ENCODE results near the gene TMEM63A.
A peak's percentile ranks its signal among the peaks of the same experiment; 100 is the strongest.

Gene TMEM63A

DNA sequence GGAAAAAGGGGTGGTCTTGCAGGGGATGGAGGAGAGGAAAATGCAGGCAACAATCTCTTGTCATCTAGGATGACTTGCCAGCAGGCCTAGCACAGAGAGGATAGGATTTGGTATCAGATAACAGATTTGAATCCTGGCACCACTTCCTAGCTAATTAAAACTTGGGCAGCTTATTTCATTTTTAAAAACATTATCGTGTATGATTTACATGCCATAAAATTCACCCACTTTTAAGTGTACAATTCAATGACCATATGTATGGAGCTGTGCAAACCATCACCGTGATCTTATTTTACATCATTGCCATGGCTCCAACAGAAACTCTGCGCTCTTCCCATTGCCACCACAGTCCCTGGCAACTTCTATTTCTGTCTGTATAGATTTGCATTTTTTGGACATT, 34.9 kb upstream of the TMEM63A start:
- TF ChIP-seq, protein P1, sequence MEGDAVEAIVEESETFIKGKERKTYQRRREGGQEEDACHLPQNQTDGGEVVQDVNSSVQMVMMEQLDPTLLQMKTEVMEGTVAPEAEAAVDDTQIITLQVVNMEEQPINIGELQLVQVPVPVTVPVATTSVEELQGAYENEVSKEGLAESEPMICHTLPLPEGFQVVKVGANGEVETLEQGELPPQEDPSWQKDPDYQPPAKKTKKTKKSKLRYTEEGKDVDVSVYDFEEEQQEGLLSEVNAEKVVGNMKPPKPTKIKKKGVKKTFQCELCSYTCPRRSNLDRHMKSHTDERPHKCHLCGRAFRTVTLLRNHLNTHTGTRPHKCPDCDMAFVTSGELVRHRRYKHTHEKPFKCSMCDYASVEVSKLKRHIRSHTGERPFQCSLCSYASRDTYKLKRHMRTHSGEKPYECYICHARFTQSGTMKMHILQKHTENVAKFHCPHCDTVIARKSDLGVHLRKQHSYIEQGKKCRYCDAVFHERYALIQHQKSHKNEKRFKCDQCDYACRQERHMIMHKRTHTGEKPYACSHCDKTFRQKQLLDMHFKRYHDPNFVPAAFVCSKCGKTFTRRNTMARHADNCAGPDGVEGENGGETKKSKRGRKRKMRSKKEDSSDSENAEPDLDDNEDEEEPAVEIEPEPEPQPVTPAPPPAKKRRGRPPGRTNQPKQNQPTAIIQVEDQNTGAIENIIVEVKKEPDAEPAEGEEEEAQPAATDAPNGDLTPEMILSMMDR (IDR thresholded peaks at IDR 0.05; ENCODE audit: borderline replicate concordance, insufficient read depth, low read depth, low read length), result no peak
- H3K4me3 ChIP-seq (ENCODE audit: low read depth, low read length), result no peak overlapping the region

DNA sequence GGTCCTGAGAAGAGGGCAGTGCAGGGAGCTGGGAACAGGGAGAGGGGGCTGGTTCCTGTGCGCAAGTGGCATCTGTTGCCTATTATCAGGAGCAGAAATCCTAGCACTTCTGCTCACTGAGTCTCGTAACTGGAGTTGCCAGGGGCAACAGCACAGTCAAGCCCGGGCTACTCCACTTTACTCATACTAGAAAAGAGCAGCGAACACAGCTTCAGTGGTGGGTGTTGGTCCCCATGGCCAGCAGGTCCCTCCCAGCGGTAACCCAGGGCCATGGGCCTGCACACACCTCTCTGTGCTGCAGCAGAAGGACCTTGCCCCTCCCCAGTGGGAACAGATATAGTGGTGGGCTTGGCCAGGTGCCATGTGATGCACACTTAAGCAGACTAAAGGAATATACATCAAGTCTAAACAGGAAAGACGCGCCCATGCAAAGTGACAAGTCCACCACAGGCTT, 33.4 kb upstream of the TMEM63A start:
- no peak overlapping the region for H3K4me3 ChIP-seq (ENCODE audit: low read depth, low read length)
- TF ChIP-seq, protein P1 (IDR thresholded peaks at IDR 0.05; ENCODE audit: borderline replicate concordance, insufficient read depth, low read depth, low read length), result no peak

DNA sequence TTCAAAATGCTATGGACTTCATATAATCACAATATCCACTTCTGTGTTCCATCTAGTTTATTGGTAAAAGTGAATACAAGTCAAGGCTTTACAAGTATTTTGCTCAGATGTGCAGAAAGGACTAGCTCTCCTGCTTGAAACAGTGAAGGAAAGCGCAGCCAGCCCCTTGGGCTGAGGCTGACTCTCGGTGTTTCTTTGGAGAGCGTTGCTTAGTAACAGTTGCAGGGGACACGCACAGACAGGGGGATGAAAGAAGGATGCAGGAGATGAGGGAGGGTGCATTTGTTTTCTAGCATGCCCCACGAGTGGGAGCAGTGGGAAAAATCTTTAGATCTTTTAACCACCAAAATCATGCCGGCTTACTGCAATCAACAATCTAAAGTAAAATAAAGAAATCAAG, 32.8 kb upstream of the TMEM63A start:
- TF ChIP-seq, protein P1 (IDR thresholded peaks at IDR 0.05; ENCODE audit: borderline replicate concordance, insufficient read depth, low read depth, low read length), result no peak
- H3K4me3 ChIP-seq (ENCODE audit: low read depth, low read length), result no peak overlapping the region

DNA sequence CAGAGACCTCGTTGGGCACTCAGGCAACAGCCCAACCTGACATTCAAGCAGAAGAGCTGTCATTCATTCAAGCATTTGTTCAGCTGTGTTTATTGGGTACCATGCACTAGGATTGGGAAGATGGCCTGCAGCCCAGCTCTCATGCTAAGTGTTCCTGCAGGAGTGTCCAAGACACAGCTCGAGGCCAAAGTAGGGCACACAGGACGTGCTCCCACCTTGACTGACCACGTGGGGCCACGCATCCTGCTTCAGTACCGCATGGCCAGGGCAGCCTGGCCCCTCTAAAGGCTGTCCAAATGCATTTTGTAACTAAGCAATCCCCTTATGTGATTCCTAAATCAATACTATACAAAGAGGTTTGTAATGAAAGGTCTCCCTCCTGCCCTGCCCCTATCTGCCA, 32.2 kb upstream of the TMEM63A start:
- TF ChIP-seq, protein P1 (IDR thresholded peaks at IDR 0.05; ENCODE audit: borderline replicate concordance, insufficient read depth, low read depth, low read length), result no peak
- no peak overlapping the region for H3K4me3 ChIP-seq (ENCODE audit: low read depth, low read length)

DNA sequence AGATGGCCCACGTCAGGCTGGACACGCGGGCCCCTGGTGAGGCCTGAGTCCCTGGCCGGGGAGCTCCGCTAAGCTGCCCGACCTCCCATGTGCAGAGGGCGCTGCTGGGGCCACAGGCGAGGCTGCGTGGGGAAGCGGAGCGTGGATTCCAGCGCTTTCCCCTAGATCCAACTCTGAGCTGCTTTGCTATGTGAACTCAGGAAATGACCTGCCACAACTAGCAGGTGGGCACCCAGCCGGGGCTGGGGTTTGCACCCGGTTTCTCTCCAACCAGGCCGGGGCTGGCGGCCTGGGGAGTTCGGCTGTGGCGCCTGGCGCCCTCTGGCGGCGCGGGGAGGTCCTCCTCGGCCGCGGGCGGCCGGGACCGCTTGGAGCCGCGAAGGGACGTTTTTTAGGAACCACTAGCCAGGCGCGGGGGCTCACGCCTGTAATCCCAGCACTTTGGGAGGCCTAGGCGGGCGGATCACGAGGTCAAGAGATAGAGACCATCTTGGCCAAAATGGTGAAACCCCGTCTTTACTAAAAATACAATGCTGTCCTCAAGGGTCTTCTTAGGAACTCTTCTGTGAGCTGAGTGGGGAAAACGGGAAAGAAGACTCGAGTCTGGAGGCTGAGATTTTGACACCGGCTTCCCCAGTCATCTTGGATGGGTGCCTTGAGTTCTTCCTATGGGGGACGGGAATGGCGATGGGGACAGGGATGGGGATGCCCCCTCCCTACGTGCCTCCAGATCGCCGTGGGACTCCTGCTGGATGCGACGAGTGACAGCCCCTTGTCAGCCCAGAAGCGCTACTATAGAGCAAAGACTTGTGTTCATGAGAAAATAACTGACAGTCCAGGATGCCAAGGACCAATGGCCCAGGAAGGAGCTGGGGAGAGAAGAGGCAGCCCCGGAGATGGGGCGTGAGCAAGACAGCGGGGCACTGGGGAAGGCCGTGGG, 29.3 kb upstream of the TMEM63A start:
- H3K4me3 ChIP-seq (ENCODE audit: low read depth, low read length), result no peak overlapping the region
- TF ChIP-seq, protein P1 (IDR thresholded peaks at IDR 0.05; ENCODE audit: borderline replicate concordance, insufficient read depth, low read depth, low read length), result peak; percentile 83

DNA sequence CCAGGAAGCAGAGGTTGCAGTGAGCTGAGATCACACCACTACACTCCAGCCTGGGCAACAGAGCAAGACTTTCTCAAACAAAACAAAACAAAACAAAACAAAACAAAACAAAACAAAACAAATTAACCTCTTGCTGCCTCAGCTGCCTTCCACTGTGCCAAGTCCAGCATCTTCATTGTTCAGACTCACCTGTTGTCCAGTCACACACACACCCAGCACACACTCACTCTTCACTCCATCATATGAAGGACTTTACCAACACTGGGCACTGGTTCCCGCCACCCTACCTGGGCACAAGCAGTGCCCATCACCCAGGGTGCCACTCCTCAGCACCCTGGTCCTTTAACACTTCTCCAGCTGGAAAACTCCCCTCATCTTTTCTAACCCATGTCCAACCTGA, 27.3 kb upstream of the TMEM63A start:
- TF ChIP-seq, protein P1 (IDR thresholded peaks at IDR 0.05; ENCODE audit: borderline replicate concordance, insufficient read depth, low read depth, low read length), result no peak
- H3K4me3 ChIP-seq (ENCODE audit: low read depth, low read length), result no peak overlapping the region

DNA sequence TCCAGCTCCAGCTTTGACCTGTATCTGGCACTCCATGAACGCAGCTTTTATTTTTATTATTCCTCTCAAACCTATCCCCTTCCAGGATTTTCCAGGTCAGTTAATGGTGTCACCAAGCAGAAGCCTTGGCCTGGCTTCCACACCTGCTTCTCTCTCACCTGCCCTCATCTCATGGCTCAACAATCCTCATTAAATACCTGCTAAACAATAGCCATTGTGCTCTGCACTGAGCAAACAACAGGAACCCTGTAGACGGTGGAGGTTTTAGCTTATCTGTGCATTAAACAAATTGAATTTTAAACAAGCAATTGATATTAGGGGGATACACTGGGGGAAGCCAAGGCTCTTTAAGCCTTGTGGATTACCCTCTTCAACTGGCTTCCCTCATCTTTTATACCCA, 26.6 kb upstream of the TMEM63A start:
- H3K4me3 ChIP-seq (ENCODE audit: low read depth, low read length), result no peak overlapping the region
- TF ChIP-seq, protein P1 (IDR thresholded peaks at IDR 0.05; ENCODE audit: borderline replicate concordance, insufficient read depth, low read depth, low read length), result no peak

Measured in GM12875 (cell line).